C4-2B (cell line): ENCODE measurements around the gene COL13A1.

Experiments used
- CTCF ChIP-seq: fragments of 450-650 bp; conservative IDR thresholded peaks from 2 replicates; pipeline ENCODE4 v1.5.1; 2017; ENCODE audit warnings: mild to moderate bottlenecking
- ZFX ChIP-seq: fragments of 450-650 bp; IDR thresholded peaks from 2 replicates; pipeline ENCODE4 v1.6.1; 2017

GRCh38 chr10:69979174-69979573 is 177.5 kb downstream of the COL13A1 start:
- TF ChIP-seq CTCF (no peak), ZFX (no peak)
